ENCODE data around the gene STK40. TPM values are rescaled to one million over a fixed set of nuclear protein-coding genes. Genes with fewer than 3 reads are reported as not detected.

The STK40 gene
- total and polyA plus RNA-seq, 9 of the 15 experiments (the other 6 are each of a cell fraction or from before 2014, with no cell fraction given): 0.69 to 94.3 (median 39.1) TPM

GRCh38 chr1:36420836-36421317 lies 35.2 kb upstream of the STK40 start (continued):
- TF ChIP-seq CREB3 (tag; conservative IDR thresholded peaks at IDR 0.05; ENCODE audit: low read depth): no peak
- peak; percentile 82; the same call in 1 of the 2 replicates for TF ChIP-seq HMBOX1 (IDR thresholded peaks at IDR 0.05)
- peak; percentile 48; the same call in 1 of the 2 replicates for TF ChIP-seq ZNF384 (IDR thresholded peaks at IDR 0.05; ENCODE audit: low read depth, low read length)
- peak; percentile 19; the same call in 1 of the 2 replicates for TF ChIP-seq ELF2 (CRISPR knock-in tag; IDR thresholded peaks at IDR 0.05)
- TF ChIP-seq XRCC4 (IDR thresholded peaks at IDR 0.05; ENCODE audit: extremely low read depth, insufficient read depth, insufficient read length): no peak
- no peak for TF ChIP-seq ZNF407 (IDR thresholded peaks at IDR 0.05; ENCODE audit: low read depth)
- TF ChIP-seq YY1 (IDR thresholded peaks at IDR 0.05; ENCODE audit: borderline replicate concordance in 1 of 3, control insufficient read depth in 1 of 3, extremely low read depth in 1 of 3, insufficient read depth in 3 of 3, insufficient read length in 1 of 3, insufficient replicate concordance in 2 of 3, low read depth in 1 of 3, low read length in 2 of 3): peak in 2 of 3 experiments; percentile 33 to 52
- TF ChIP-seq DLX4 (CRISPR knock-in tag; IDR thresholded peaks at IDR 0.05): no peak
- TF ChIP-seq NCOR1 (IDR thresholded peaks at IDR 0.05): no peak
- no peak for TF ChIP-seq ATF4 (CRISPR knock-in tag; IDR thresholded peaks at IDR 0.05)
- no peak for TF ChIP-seq MXI1 (IDR thresholded peaks at IDR 0.05; ENCODE audit: low read depth, low read length)
- peak; percentile 69; the same call in 1 of the 2 replicates for TF ChIP-seq CTBP1 (IDR thresholded peaks at IDR 0.05; ENCODE audit: borderline replicate concordance)
- TF ChIP-seq SNRNP70 (optimal IDR thresholded peaks at IDR 0.05; ENCODE audit: low read depth, low read length): no peak
- TF ChIP-seq DEAF1 (CRISPR knock-in tag; IDR thresholded peaks at IDR 0.05): peak; percentile 95
